ENCODE results near the gene CACNA1B.

Gene CACNA1B

DNA sequence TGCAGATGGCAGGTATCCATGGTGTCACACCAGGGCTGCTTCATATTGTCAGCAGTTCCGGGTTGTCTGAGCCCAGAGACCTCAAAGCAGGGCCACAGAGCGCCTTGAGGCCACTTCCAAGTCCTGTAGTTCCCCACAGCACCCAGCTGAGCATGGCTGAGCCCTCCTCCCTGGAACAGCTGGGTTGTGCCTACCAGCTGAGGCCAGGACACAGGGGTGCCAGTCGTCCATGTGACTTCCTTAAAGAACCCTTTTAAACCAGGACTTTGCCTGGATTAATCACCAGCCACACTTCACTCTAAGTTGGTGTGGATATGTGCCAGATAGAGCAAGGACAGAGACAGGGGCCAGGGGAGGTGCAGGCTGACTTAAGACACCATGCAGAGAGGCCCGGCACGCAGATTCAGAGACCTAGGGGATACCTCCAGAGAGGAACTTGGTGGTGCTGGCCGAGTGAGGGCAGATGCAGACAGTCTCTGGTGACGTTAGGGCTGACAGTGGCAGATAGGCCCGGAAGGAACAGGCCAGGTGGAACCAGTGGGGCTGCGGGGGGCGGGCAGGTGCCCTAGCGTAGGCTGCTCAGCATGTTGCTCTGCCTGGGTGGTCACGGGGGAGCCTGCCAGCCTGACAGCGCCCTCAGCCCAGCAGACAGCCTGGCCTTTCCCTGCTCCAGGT, 142.7 kb downstream of the CACNA1B start:
- no peak for DNase-seq

DNA sequence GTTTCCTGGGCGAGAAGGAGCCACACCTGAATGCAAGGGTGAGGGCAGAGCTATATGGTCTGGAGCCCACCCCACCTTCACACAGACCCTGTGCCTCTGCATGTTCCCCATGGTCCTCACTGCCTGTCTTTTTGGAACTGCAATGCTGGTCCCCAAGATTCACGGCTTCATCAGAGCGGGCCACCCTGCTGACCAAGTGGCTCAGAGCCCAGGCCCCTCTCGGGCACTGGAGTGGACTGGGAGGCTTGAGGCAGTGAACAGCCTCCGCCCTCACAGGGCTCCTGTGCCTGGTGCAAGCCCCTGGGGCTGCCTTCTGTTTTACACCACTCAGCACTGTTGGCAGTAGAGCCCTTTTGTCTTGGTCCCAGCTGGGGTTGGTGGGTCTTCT, 143.2 kb downstream of the CACNA1B start:
- no peak for DNase-seq

DNA sequence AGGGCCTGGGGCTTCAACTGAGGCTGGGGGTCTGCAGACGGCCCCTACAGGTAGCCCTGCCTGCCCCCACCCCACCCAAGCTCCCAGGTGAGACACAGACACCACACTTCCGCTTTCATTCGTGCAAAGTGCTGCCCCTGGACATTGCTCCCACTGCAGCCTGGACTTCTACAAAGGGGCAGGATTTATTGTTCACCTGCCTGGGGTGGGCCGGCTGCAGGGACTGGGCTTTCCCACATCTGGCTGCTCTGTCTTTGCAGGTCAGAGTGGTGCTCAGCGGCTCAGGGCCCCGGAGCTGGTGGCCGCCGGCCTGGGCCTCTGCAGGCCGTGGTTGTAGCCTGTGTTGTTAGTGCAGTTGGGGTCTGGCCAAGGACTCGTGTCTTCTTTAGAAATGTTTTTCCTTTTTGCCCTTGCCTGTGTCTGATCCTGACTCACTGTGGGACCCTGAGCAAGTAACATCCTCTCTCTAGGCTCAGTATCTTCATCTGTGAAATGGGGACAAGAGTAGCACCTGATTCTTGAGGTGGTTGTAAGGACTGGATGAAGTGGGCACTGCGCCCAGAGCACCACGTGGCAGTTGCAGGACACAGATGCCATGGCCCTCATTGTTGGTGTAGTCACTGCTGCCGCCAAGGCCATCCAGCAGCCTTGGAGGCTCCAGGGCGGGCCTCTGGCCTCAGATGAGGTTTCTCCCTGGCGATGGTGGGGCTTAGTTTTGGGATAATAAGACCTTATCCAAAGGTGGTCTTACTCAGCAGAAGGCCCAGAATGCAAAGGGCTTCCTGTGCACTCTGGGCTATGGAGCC, 143.9 kb downstream of the CACNA1B start:
- DNase-seq = no peak

DNA sequence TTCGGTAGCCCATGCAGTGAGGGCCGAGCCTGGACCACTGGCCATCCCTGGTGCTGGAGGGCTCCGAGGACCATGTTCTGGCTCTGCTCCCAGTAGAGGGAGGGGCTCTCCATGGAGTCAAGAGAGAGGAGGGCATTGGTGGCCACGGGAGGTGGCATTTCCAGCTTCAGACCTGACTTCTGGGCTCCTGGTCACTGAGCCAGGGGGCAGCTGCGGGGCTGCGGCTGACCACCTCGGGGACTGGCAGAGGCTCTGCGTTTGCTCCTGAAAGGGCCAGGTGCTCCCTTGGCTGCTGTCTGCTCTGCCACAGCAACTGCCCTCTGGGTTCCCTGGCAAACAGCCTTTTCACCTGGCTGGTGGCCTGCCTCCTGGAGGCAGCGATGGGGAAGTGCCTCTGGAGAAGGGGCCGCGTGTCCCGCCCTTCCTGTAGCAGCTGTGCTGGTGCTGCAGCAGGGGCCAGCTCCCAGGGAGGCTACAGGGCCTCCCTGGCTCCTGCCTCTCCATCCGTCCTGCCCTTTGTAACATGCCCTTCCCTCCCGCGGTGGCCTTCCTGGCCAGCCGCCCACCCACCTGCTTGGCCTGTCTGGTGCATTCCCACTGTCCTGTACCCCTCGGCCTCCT, 144.6 kb downstream of the CACNA1B start:
- peak; percentile 78 for DNase-seq

DNA sequence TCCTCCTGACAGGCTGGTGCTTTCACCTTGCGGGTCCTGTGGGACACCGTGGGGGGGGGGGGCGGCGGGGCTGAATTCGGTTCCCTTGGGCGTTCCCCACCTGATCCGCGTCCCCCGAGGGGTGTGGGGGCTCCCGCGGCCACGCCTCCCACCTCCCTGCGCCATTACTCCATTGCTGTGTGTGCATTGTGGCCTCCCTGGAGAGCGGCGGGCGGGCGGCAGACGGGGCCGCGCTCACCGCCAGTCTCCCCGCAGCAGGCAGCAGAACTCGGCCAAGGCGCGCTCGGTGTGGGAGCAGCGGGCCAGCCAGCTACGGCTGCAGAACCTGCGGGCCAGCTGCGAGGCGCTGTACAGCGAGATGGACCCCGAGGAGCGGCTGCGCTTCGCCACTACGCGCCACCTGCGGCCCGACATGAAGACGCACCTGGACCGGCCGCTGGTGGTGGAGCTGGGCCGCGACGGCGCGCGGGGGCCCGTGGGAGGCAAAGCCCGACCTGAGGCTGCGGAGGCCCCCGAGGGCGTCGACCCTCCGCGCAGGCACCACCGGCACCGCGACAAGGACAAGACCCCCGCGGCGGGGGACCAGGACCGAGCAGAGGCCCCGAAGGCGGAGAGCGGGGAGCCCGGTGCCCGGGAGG, 145.3 kb downstream of the CACNA1B start:
- DNase-seq = no peak

DNA sequence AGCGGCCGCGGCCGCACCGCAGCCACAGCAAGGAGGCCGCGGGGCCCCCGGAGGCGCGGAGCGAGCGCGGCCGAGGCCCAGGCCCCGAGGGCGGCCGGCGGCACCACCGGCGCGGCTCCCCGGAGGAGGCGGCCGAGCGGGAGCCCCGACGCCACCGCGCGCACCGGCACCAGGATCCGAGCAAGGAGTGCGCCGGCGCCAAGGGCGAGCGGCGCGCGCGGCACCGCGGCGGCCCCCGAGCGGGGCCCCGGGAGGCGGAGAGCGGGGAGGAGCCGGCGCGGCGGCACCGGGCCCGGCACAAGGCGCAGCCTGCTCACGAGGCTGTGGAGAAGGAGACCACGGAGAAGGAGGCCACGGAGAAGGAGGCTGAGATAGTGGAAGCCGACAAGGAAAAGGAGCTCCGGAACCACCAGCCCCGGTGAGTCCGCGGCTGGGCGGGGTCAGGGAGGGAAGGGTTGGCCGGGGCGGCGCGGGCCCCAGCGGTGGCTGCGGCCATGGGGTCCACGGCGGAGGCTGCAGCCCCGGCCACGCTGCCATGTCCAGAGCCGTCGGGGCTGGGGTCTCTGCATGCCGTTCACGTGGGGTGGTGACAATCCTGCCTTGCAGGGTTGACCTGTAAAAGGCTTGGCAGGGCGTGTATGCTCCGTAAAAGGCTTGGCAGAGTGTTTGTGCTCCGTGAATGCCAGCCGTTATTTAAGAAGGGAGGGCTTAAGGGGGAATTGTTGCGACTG, 146.0 kb downstream of the CACNA1B start:
- DNase-seq = no peak

DNA sequence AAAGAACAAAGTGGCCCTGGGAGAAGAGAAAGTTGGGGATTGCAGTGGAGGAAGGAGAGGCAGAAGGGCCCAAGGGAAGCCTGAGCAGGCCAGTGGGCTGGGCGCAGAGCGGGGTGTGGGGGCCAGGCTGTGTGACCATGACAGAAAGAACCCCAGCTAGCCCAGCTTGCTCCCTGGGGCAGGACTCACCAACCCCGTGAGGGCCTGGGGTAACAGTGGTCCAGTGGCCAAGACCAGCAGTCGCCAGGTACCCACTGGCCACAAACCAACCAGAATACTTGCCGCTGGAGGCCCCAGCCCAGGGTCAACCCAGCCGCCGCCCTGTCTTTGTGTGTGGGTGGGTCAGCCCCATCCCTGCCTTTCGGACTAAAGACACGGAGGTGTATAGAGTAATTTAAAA, 146.5 kb downstream of the CACNA1B start:
- DNase-seq = no peak

DNA sequence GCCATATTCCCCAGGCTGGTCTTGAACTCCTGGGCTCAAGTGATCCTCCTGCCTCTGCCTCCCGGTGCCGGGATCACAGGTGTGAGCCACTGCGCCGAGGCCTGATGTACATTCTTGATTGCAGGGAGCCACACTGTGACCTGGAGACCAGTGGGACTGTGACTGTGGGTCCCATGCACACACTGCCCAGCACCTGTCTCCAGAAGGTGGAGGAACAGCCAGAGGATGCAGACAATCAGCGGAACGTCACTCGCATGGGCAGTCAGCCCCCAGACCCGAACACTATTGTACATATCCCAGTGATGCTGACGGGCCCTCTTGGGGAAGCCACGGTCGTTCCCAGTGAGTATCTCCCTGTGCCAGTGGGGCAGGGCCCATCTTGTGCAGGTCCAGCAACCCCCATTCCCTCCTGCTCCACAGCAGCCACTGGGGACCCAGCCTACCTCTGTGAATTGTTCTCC, 147.3 kb downstream of the CACNA1B start:
- no peak for DNase-seq

DNA sequence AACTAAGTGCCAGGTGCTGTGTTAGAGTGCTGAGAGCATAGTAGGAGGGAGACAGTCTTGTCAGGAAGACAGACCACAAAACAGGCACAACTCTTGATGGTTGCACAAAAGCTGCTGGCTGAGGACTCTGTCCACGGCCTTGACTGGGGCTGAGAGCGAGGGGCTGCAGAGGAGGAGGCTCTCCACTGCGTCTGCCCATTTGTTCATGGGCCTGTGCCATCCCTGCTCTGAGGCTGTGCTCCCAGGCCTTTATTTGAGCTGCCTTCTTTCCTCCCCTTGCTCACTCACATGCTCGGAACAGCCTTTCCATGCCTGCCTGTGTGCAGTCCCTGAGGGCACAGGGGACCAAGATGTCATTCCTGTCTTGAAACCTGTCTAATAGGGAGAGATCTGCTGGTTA, 147.8 kb downstream of the CACNA1B start:
- DNase-seq = no peak

DNA sequence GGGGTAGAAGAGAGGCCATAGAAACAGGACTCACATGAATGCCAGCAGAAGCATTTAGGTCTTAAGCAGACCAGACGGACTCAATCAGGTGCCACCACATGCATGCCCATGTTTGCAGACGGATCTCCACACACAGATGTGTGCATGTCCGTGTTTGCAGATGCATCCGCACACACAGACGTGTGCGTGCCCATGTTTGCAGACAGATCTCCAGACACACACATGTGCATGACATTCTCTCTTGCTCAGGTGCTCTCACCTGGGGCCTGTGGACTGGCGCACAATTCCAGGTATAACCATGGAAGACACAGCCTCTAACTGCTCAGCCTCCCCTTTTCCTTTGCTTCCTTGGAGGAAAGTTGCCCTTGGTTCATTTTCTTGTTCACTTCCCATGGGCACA, 148.3 kb downstream of the CACNA1B start:
- no peak for DNase-seq

DNA sequence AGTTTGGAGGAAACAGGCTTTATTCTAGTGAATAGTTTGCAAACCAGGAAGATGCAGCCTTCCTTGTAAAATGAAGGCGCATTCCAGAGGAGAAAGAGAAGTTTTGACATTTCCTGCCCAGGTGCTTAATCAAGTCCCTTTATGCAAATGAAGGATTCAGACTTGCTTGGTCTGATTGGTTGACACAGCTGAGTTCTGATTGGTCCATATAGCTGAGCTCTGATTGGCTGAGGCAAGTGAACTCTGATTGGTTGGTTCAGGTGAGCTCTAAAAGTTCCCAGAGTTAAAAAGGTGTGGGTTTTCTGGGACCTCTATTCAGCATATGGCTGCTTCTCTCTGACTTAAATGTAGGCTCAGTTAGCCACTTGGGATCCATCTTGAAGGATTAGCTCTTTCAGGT, 151.0 kb downstream of the CACNA1B start:
- DNase-seq = no peak

DNA sequence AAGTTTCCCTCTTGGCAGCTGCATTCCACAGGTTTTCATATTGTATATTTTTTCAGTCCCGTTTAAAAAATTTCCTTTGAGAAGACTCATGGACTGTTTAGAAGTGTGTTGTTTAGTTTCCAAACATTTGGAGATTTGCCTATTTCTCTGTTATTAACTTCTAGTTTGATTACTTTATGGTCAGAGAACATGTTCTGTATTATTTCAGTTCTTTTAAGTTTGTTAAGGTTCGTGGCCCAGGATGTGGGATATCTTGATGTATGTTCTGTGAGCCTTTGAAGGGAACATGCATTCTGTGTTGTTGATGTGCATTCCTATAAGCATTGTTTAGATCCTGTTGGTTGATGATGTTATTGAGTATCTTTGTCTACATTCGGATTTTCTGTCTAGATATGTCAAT, 153.6 kb downstream of the CACNA1B start:
- DNase-seq = no peak

DNA sequence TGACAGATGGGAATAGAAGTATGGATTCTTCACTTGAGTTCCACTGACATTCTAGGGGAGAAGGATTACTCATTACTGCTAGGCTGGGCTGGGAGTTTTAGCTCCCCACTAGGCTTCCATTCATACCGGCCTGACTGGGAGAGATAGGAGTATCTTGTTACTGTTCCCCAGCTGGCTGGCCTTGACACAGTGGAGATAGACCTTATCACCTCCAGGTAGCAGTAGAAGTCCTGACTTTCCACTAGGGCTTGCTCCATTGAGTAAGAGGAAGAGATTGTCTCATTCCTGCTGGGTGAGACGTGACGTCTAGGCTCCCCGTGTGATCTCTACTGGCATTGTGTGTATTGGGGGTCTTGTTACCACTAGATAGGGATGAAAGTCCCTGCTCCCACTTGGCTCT, 156.4 kb downstream of the CACNA1B start:
- no peak for DNase-seq

DNA sequence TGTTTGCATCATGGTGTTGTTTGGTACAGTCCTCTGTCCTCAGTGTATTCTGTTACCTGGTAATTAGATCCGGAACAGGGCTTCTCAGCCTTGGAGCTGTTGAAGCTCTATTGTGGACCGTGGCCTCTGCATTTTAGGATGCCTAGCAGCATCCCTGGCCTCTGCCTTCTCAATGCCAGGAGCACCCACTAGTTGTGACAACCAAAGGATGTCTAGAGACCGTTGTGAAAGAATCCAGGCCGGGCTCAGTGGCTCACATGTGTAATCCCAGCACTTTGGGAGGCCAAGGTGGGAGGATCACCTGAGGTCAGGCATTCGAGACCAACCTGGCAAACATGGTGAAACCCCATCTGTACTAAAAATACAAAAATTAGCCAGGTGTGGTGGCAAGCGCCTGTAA, 159.6 kb downstream of the CACNA1B start:
- no peak for DNase-seq

DNA sequence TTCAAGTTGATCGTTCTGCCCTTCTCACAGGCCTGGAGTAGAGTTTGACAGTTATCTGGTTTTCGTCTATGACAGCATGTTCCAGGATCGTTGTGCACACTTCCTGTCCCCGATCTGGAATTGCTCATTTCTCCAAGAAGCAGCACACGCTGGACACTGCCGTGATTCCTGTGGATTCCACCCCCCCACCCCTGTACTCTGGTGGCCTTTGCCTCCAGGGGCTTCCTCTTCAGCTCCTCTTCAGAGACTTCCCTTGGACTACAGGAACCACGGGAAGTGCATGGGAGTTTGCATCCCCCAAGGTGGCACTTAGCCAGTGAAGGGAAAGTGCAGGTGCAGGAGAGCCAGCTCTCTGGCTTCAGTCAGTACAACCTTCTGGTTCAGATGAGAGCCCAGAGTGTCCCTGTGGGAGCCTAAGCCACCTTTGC, 160.7 kb downstream of the CACNA1B start:
- no peak for DNase-seq

DNA sequence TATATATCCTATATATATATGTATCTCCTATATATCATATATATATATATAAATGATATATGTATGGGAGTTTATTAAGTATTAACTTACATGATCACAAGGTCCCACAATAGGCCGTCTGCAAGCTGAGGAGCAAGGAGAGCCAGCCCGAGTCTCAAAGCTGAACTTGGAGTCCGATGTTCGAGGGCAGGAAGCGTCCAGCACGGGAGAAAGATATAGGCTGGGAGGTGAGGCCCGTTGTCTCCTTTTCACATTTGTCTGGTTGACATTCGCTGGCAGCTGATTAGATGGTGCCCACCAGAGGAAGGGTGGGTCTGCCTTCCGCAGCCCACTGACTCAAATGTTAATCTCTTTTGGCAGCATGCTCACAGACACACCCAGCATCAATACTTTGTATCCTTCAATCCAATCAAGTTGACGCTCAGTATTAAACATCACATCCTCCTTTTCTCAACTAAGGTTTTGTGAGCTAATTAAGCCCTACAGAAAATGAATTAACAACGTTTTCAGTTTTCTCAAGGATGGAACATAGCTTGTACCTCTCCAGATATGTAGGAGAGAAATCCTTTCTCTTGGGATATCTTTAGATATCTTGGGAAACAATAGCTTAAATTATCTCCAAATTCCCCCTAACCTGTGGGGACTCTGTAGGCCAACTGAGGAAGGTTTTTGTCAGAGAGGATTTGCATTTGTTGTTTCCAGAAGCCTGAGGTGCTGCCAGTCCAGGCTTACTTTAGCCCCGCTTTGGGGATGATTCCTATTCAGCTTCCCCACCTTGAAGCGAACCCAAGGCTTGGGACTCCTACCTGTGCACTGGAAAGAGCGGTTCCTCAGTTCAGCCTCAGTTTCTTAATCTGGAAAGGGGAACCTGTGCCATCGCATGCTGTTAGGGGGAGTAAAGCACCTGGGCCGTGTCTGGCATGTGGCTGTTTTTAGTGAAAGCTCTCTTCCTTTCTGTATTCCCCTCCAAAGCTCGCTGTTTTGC, 163.2 kb downstream of the CACNA1B start:
- no peak for DNase-seq

DNA sequence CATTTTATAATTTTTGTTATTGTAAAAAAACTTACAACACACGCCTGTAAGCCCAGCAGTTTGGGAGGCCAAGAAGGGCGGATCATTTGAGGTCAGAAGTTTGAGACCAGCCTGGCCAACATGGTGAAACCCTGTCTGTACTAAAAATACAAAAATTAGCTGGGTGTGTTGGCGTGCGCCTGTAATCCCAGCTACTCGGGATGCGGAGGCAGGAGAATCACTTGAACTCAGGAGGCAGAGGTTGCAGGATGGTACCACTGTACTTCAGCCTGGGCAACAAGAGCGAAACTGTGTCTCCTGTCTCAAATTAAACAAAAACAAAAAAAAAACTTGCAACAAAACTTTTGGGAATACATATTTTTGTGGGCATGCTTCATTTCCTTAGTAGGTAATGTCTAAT, 164.6 kb downstream of the CACNA1B start:
- DNase-seq = no peak

DNA sequence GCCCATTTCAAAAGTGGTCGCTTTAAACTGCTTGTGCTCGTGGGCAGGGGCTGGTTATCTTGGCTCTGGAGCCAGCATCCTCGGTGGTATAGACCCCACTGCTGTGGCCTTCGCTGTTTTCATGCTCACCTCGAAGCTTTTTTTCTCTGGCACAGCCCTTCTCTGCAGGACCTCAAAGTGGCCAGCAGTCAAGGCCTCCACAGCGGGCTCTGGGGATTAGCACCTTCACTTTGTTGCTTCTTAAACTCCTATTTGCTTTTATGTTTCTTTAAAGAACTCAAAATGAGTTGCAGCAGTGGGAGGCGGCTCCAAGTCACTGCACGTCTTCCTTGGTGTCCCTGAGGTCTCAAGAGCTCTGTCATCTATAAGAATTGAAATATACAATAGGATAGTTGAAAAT, 165.1 kb downstream of the CACNA1B start:
- DNase-seq = no peak

DNA sequence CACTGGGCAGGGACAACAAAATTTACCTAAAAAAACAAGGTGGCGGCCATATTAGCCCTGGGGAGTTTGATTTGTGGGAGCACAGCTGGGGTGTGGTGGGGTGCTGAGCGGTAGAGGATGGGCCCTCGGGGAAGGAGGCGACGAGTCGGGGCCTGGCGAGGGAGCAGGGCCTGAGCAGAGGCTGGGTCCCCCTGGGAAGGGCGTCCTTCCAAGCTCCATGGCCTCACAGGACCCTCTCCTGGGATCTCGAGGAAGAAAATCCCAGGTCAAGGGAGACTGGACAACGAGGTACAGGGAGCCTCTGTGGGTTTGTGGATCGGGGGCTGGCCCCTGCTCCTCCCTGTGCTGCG, 165.5 kb downstream of the CACNA1B start:
- DNase-seq = no peak

DNA sequence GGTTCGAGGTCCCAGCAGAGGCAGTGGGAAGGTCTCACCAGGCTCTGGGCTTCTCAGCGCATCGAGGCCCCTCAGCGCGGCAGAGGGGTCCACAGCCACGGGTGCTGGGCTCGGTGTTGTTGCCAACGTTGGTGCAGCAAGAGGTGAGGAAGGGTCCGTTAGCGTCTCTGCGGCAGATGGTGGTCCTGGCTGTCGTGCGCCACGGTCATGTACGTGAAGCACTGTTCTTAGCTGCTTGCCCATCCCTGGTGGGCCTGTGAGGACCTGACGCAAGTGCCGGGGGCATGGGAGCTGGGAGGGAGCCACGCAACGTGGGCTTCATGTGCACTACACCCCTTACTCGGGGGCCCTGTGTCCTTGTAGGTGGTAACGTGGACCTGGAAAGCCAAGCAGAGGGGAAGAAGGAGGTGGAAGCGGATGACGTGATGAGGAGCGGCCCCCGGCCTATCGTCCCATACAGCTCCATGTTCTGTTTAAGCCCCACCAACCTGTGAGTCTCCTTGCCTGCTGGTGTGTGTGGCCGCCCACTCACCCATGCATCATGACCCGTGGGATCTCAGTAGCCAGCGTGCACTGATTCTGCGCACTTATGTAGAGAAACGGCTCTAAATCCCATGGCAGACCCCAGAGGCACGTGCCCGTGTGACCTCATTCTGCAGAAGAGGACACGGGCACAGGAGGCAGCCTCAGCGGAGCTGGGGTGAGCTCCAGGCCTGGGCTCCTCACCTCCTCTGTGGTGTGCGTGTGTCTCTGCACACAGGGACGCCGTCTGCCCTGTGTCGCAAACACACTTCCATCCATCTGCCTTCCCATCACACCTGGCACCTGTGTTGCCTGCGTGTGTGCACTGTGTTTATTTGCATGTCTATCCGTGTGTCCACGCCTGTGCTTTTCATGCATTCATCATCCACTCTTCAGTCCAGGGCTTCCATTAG, 166.1 kb downstream of the CACNA1B start:
- DNase-seq = no peak
